Subcutaneous adipose tissue (tissue), 4 donors: ENCODE data around the gene MVD. TPM values are rescaled to one million over a fixed set of nuclear protein-coding genes. Genes with fewer than 3 reads are reported as not detected.

ENCODE experiments used
- total RNA-seq, 4 donors: library from RNA; depleted of rRNA; stranded (reverse); fragments of >200 nt; gene quantifications; one replicate each; pipeline ENCODE4 v1.1.0, GENCODE V29; 2016
- TF ChIP-seq, protein P1 (sequence below): fragments of 450-650 bp; IDR thresholded peaks from one replicate; pipeline ENCODE4 v1.5.1; 2016; ENCODE audit warnings: low read depth, mild to moderate bottlenecking, control low read depth, antibody characterized with exemption, moderate library complexity

Gene MVD
- total RNA-seq, 4 donors from 2014 or later: 10.1 to 23.4 (median 16.9) TPM

DNA sequence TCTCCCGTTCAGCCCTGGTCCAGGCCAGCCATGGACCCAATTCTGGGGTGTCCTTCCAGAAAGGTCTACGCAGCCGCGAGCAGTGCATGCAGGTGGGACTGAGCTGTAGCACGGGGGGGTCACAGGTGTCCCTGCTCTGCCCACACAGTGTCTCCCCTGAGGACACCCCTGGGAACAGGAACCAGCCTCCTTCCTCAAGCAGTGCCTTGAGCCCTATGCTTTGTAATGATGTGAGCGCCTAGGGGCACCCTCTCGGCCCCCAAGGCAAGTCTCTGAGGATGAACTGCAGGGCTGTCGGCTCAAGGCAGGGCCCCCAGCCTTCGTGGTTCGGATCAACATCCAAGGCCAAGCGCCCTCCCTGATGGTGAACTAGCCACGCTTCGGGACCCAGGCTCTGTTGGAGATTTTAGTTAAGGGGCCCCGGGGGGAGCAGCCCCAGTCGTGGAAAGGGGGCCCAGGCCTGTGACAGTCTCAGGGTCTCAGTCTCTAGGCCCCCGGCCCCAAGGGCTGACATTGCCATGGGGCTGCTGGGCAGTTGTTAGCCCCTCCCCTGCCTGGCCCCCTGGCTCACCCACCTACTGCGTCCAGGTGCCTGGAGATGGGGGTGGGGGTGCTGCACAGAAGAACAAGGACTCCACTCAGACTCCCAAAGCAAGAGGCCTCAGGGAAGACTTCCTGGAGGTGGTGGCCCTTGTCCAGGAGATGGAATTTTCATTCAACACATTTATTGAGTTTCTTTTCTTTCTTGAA lies 22.2 kb downstream of the MVD start:
- TF ChIP-seq, protein P1, sequence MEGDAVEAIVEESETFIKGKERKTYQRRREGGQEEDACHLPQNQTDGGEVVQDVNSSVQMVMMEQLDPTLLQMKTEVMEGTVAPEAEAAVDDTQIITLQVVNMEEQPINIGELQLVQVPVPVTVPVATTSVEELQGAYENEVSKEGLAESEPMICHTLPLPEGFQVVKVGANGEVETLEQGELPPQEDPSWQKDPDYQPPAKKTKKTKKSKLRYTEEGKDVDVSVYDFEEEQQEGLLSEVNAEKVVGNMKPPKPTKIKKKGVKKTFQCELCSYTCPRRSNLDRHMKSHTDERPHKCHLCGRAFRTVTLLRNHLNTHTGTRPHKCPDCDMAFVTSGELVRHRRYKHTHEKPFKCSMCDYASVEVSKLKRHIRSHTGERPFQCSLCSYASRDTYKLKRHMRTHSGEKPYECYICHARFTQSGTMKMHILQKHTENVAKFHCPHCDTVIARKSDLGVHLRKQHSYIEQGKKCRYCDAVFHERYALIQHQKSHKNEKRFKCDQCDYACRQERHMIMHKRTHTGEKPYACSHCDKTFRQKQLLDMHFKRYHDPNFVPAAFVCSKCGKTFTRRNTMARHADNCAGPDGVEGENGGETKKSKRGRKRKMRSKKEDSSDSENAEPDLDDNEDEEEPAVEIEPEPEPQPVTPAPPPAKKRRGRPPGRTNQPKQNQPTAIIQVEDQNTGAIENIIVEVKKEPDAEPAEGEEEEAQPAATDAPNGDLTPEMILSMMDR: no peak

DNA sequence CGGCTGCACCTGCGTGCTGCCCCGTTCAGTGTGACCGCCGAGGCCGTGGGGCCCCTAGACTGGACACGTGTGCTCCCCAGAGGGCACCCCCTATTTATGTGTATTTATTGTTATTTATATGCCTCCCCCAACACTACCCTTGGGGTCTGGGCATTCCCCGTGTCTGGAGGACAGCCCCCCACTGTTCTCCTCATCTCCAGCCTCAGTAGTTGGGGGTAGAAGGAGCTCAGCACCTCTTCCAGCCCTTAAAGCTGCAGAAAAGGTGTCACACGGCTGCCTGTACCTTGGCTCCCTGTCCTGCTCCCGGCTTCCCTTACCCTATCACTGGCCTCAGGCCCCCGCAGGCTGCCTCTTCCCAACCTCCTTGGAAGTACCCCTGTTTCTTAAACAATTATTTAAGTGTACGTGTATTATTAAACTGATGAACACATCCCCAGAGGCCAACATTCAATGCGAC lies 22.8 kb downstream of the MVD start:
- TF ChIP-seq, protein P1: no peak

GRCh38 chr16:88639231-88640038 lies 23.5 kb downstream of the MVD start:
- TF ChIP-seq, protein P1: no peak

GRCh38 chr16:88638323-88639230 lies 24.3 kb downstream of the MVD start, which contains the start of gene IL17C:
TSS of gene IL17C (plus strand) at chr16:88638572. CDS start at chr16:88638642, 70 bp downstream.
- TF ChIP-seq, protein P1: no peak

GRCh38 chr16:88636488-88637265 lies 26.2 kb downstream of the MVD start:
- TF ChIP-seq, protein P1: no peak

- TF ChIP-seq, protein P1: no peak
Observed at GRCh38 chr16:88635671-88636319, 27.1 kb downstream of the MVD start.
